Measurements from ENCODE around the gene C5. TPM values are rescaled to one million over a fixed set of nuclear protein-coding genes. Genes with fewer than 3 reads are reported as not detected.

Gene C5
- total RNA-seq, 2 donors from 2014 or later, result 59.5 to 96.6 TPM

DNA sequence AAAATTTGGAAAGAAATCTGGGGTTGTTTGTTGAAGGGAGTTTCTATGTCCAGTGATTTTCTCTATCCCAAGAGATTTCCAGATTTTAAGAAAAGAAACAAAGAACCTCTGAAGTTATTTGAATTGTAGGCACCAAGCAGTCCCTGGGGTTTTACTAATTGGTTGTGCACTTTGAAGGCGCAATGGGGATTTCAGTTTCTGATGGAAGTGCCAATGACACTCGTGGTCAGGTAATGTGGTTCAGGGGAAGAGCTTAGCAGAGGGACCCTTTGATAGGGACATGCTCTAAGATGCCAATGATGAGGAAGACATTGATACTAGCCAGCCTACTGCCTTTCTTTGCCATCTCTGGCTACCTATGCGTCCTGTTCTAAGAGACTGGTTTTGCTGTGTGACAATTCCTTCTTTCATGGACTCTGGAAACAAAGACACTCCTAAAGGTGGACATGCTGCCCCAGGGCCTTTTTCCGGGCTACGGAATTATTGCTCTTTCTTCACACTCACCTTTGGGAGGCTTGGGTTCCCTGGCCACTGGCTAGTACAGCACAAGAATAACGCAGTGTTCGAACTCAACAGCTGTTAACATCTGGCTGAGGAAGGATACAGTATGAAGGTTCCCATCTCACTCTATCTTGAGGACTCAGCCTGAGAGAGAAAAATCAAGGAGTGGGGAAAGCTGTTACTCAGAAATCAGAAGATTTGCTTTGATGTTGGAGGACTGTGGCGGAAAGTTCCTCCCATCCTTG, 116.6 kb downstream of the C5 start:
- Histone ChIP-seq H3K27ac (ENCODE audit: low read depth, low read length) (no peak overlapping the region), H3K4me1 (ENCODE audit: control insufficient read depth, insufficient read depth, low read length) (no peaks in the 10 kb centered on the region), H3K36me3 (ENCODE audit: control insufficient read depth, insufficient read depth, low read length) (no peaks in the 10 kb centered on the region), H3K9ac (ENCODE audit: extremely low read depth, low read length, poor library complexity, severe bottlenecking) (no peak overlapping the region), H3K27me3 (ENCODE audit: control insufficient read depth, insufficient read depth, low read length, poor library complexity, severe bottlenecking) (peaks cover 6% of the 10 kb centered on the region), H3K4me3 (ENCODE audit: low read length) (no peak overlapping the region), H3K9me3 (ENCODE audit: control insufficient read depth, low read length) (no peaks in the 10 kb centered on the region)
- Mint-ChIP-seq H3K27me3 (ENCODE audit: insufficient read depth) (peaks cover 13% of the 10 kb centered on the region), H3K36me3 (ENCODE audit: low read depth) (no peaks in the 10 kb centered on the region), H3K27ac (no peak overlapping the region), H3K4me1 (peaks cover 19% of the 10 kb centered on the region), H3K9me3 (no peaks in the 10 kb centered on the region), H3K4me3 (no peak overlapping the region)
- TF ChIP-seq, protein P1, sequence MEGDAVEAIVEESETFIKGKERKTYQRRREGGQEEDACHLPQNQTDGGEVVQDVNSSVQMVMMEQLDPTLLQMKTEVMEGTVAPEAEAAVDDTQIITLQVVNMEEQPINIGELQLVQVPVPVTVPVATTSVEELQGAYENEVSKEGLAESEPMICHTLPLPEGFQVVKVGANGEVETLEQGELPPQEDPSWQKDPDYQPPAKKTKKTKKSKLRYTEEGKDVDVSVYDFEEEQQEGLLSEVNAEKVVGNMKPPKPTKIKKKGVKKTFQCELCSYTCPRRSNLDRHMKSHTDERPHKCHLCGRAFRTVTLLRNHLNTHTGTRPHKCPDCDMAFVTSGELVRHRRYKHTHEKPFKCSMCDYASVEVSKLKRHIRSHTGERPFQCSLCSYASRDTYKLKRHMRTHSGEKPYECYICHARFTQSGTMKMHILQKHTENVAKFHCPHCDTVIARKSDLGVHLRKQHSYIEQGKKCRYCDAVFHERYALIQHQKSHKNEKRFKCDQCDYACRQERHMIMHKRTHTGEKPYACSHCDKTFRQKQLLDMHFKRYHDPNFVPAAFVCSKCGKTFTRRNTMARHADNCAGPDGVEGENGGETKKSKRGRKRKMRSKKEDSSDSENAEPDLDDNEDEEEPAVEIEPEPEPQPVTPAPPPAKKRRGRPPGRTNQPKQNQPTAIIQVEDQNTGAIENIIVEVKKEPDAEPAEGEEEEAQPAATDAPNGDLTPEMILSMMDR (conservative IDR thresholded peaks at IDR 0.05), result no peak
- DNase-seq, result peak; percentile 10
- WGBS, 2 experiments (ENCODE audit: insufficient coverage in 1 of 2, insufficient read length in 1 of 2), result 95 to 96% methylated on average over 6 to 8 of the region's 8 CpGs

DNA sequence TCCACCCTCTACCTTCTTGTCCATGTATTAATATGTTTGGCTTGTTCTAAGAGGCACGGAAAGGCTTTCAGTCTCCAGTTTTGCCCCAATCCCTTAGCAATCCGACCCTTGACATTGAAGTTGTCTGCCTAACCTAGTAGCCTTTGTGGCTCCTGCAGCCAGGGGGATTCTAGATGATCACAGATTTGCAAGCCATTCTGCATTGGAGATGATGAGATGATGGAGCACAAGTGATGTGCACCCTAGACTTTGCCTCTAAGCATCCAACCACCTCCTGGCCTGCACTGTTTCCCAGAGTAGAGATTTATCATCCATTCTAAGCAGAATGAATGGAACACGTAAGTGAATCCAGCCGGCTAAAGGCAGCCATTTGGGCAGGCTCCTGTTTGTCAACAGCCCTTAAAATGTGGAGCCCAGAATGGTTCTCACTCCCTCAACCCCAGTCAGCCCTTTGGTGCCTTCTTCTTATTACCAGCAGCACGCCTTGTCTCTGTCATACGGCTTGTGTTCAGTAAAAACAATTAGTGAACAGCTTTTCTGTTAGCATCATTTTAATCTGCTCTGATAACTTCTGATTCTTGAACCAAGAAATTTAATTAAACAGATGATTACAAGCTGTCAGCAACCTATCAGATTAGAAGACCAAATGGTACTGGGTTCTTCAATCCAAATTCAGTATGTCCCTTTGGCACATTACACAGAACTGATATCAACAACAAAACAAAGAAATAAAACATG, 117.8 kb downstream of the C5 start:
- no peaks in the 10 kb centered on the region for H3K4me1 ChIP-seq (ENCODE audit: control insufficient read depth, insufficient read depth, low read length)
- H3K36me3 ChIP-seq (ENCODE audit: control insufficient read depth, insufficient read depth, low read length), result no peaks in the 10 kb centered on the region
- Mint-ChIP-seq H3K36me3 (ENCODE audit: low read depth) (no peaks in the 10 kb centered on the region), H3K4me1 (peaks cover 12% of the 10 kb centered on the region), H3K4me3 (no peak overlapping the region), H3K27me3 (ENCODE audit: insufficient read depth) (peaks cover 24% of the 10 kb centered on the region), H3K27ac (no peak overlapping the region), H3K9me3 (no peaks in the 10 kb centered on the region)
- H3K9ac ChIP-seq (ENCODE audit: extremely low read depth, low read length, poor library complexity, severe bottlenecking), result no peak overlapping the region
- TF ChIP-seq, protein P1 (conservative IDR thresholded peaks at IDR 0.05), result no peak
- H3K4me3 ChIP-seq (ENCODE audit: low read length), result no peak overlapping the region
- H3K9me3 ChIP-seq (ENCODE audit: control insufficient read depth, low read length), result no peaks in the 10 kb centered on the region
- WGBS, 2 experiments (ENCODE audit: insufficient coverage in 1 of 2, insufficient read length in 1 of 2), result 73 to 84% methylated on average over 5 to 6 of the region's 6 CpGs
- H3K27ac ChIP-seq (ENCODE audit: low read depth, low read length), result no peak overlapping the region
- peak; percentile 23 for DNase-seq
- peaks cover 12% of the 10 kb centered on the region for H3K27me3 ChIP-seq (ENCODE audit: control insufficient read depth, insufficient read depth, low read length, poor library complexity, severe bottlenecking)

DNA sequence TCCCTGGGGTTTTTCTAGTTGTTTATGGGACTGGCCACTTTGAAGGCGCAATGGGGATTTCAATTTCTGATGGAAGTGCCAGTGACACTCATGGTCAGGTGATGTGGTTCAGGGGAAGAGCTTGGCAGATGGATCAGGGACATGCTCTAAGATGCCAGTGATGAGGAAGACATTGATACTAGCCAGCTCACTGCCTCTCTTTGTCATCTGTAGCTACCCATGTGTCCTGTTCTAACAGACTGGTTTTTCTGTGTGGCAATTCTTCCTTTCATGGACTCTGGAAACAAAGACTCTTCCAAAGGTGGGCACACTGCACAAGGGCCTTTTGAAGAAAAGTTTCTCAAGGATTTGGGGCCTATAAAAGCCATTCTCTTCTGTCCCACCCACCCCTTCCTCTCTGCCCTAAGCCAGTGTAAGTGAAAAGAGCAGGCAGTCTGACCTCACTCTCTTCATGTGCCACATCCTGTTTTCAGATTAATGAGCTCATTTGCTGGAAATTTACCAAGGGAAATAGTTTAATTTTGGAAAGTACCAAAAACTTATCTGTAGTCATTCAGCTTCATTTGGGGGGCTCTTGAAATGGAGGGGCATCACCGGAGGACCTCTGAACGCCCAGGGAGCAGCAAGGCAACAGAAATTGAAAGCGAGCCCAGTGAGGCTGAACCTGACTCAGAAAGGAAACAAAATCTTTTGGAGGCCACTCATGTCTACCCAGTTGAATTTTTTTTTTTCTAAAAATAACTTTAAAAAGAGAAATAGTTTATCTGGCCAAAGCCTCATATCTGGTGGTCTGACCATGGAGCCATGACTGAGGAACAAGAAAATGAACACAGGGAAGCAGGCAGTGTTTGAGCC, 118.6 kb downstream of the C5 start:
- Histone ChIP-seq H3K27me3 (ENCODE audit: control insufficient read depth, insufficient read depth, low read length, poor library complexity, severe bottlenecking) (peaks cover 12% of the 10 kb centered on the region), H3K4me1 (ENCODE audit: control insufficient read depth, insufficient read depth, low read length) (no peaks in the 10 kb centered on the region), H3K9ac (ENCODE audit: extremely low read depth, low read length, poor library complexity, severe bottlenecking) (no peak overlapping the region), H3K36me3 (ENCODE audit: control insufficient read depth, insufficient read depth, low read length) (no peaks in the 10 kb centered on the region), H3K9me3 (ENCODE audit: control insufficient read depth, low read length) (no peaks in the 10 kb centered on the region), H3K4me3 (ENCODE audit: low read length) (no peak overlapping the region), H3K27ac (ENCODE audit: low read depth, low read length) (no peak overlapping the region)
- Mint-ChIP-seq H3K4me1 (peaks cover 6% of the 10 kb centered on the region), H3K27ac (no peak overlapping the region), H3K4me3 (no peak overlapping the region), H3K36me3 (ENCODE audit: low read depth) (no peaks in the 10 kb centered on the region), H3K9me3 (no peaks in the 10 kb centered on the region), H3K27me3 (ENCODE audit: insufficient read depth) (peaks cover 26% of the 10 kb centered on the region)
- peak; percentile 26 for DNase-seq
- 93 to 96% methylated on average over 2 to 4 of the region's 4 CpGs for WGBS, 2 experiments (ENCODE audit: insufficient coverage in 1 of 2, insufficient read length in 1 of 2)
- TF ChIP-seq, protein P1 (conservative IDR thresholded peaks at IDR 0.05), result no peak

Data from endodermal cell (in vitro differentiated cells).